WTC11 (cell line): ENCODE data around the gene CA5A. TPM values are rescaled to one million over a fixed set of nuclear protein-coding genes. Genes with fewer than 3 reads are reported as not detected.

ENCODE experiments used
- ATAC-seq: fragments of 200-7000 bp; cut with Tn5 transposase; 2 replicates; pipeline ENCODE4 v1.10.0; 2021; ENCODE audit warnings: mild to moderate bottlenecking, moderate library complexity
- CTCF ChIA-PET: fragments of 300-600 bp; sonication (Branson Sonifier 250); formaldehyde crosslinking; loops from one replicate; lab custom pipeline; 2021; ENCODE audit warnings: antibody characterized with exemption; lab: Charles Lee
- POLR2A ChIA-PET: fragments of 350-600 bp; sonication (Branson Sonifier 250); formaldehyde crosslinking; loops from one replicate; lab custom pipeline; 2021; ENCODE audit warnings: antibody characterized with exemption; lab: Charles Lee
- DNase-seq: peaks from one replicate; pipeline ENCODE4 v3.0.0; 2021; ENCODE audit warnings: low spot score
- H3K27ac Mint-ChIP-seq: 2 replicates; pipeline ENCODE4 v1.8.0; 2021; ENCODE audit warnings: mixed read lengths
- H3K27me3 Mint-ChIP-seq: 2 replicates; pipeline ENCODE4 v1.8.0; 2021; ENCODE audit warnings: low read depth, mild to moderate bottlenecking, moderate library complexity, mixed read lengths
- H3K36me3 Mint-ChIP-seq: 2 replicates; pipeline ENCODE4 v1.8.0; 2021; ENCODE audit warnings: mixed read lengths
- H3K4me1 Mint-ChIP-seq: 2 replicates; pipeline ENCODE4 v1.8.0; 2022; ENCODE audit warnings: mixed read lengths
- H3K4me3 Mint-ChIP-seq: 2 replicates; pipeline ENCODE4 v1.8.0; 2021; ENCODE audit warnings: mild to moderate bottlenecking, moderate library complexity, mixed read lengths
- H3K9me3 Mint-ChIP-seq: 2 replicates; pipeline ENCODE4 v1.8.0; 2021; ENCODE audit warnings: mixed read lengths
- CREB1 ChIP-seq: sonication (generic); formaldehyde crosslinking; IDR thresholded peaks from 2 replicates; pipeline ENCODE4 v1.8.0; 2023; ENCODE audit warnings: mild to moderate bottlenecking, missing genetic modification reagents
- CREM ChIP-seq: sonication (generic); formaldehyde crosslinking; IDR thresholded peaks from 2 replicates; pipeline ENCODE4 v1.8.1; 2022; ENCODE audit warnings: mild to moderate bottlenecking, missing genetic modification reagents, moderate library complexity
- E2F4 ChIP-seq: sonication (generic); formaldehyde crosslinking; IDR thresholded peaks from 2 replicates; pipeline ENCODE4 v1.8.1; 2022; ENCODE audit warnings: low read depth, mild to moderate bottlenecking, moderate library complexity, missing genetic modification reagents, borderline replicate concordance
- ELF4 ChIP-seq: sonication (generic); formaldehyde crosslinking; IDR thresholded peaks from 2 replicates; pipeline ENCODE4 v1.8.1; 2022; ENCODE audit warnings: low read depth, mild to moderate bottlenecking, moderate library complexity, missing genetic modification reagents
- GTF2I ChIP-seq: fragments of 250-450 bp; sonication (Bioruptor Pico); conservative IDR thresholded peaks from 2 replicates; pipeline ENCODE4 v1.4.0; 2021; ENCODE audit warnings: mild to moderate bottlenecking
- HMGA2 ChIP-seq: fragments of 250-450 bp; sonication (Bioruptor Pico); IDR thresholded peaks from 2 replicates; pipeline ENCODE4 v1.4.0; 2021; ENCODE audit warnings: mild to moderate bottlenecking, moderate library complexity
- JAZF1 ChIP-seq: fragments of 250-450 bp; sonication (Bioruptor Pico); IDR thresholded peaks from 2 replicates; pipeline ENCODE4 v1.9.0; 2021; ENCODE audit warnings: moderate library complexity, mild to moderate bottlenecking, inconsistent platforms
- MLX ChIP-seq: sonication (generic); formaldehyde crosslinking; IDR thresholded peaks from 2 replicates; pipeline ENCODE4 v1.8.1; 2023; ENCODE audit warnings: mild to moderate bottlenecking, missing genetic modification reagents, moderate library complexity
- MYBL2 ChIP-seq: sonication (generic); formaldehyde crosslinking; IDR thresholded peaks from 2 replicates; pipeline ENCODE4 v1.8.1; 2023; ENCODE audit warnings: mild to moderate bottlenecking, moderate library complexity, missing genetic modification reagents
- PRDM15 ChIP-seq: sonication (generic); formaldehyde crosslinking; IDR thresholded peaks from 2 replicates; pipeline ENCODE4 v1.8.0; 2022; ENCODE audit warnings: missing genetic modification reagents
- SMAD4 ChIP-seq: sonication (generic); formaldehyde crosslinking; IDR thresholded peaks from 2 replicates; pipeline ENCODE4 v1.8.0; 2022; ENCODE audit warnings: mild to moderate bottlenecking, missing genetic modification reagents
- SOX15 ChIP-seq: fragments of 250-450 bp; sonication (Bioruptor Pico); IDR thresholded peaks from 2 replicates; pipeline ENCODE4 v1.9.0; 2021; ENCODE audit warnings: mild to moderate bottlenecking
- TEAD1 ChIP-seq: sonication (generic); formaldehyde crosslinking; IDR thresholded peaks from 2 replicates; pipeline ENCODE4 v1.8.0; 2022; ENCODE audit warnings: mild to moderate bottlenecking, missing genetic modification reagents
- ZNF232 ChIP-seq: sonication (generic); formaldehyde crosslinking; IDR thresholded peaks from 2 replicates; pipeline ENCODE4 v1.8.0; 2022; ENCODE audit warnings: mild to moderate bottlenecking, missing genetic modification reagents
- ZNF425 ChIP-seq: fragments of 250-450 bp; sonication (Bioruptor Pico); conservative IDR thresholded peaks from 2 replicates; pipeline ENCODE4 v1.9.0; 2021; ENCODE audit warnings: mild to moderate bottlenecking
- ZNF512 ChIP-seq: sonication (generic); formaldehyde crosslinking; IDR thresholded peaks from 2 replicates; pipeline ENCODE4 v1.8.1; 2022; ENCODE audit warnings: missing genetic modification reagents, borderline replicate concordance
- ZSCAN18 ChIP-seq: fragments of 250-450 bp; sonication (Bioruptor Pico); IDR thresholded peaks from 2 replicates; pipeline ENCODE4 v2.1.2; 2022; ENCODE audit warnings: mild to moderate bottlenecking, moderate library complexity
- total RNA-seq: library from RNA; stranded (reverse); gene quantifications from 3 replicates; pipeline ENCODE4 v1.2.3, GENCODE V29; 2021
- TF ChIP-seq, protein P1 (sequence below): fragments of 250-450 bp; sonication (Bioruptor Pico); IDR thresholded peaks from 2 replicates; pipeline ENCODE4 v1.8.0; 2021; ENCODE audit warnings: mild to moderate bottlenecking
- TF ChIP-seq, protein P2 (sequence below): sonication (generic); formaldehyde crosslinking; conservative IDR thresholded peaks from 2 replicates; pipeline ENCODE4 v1.8.1; 2023; ENCODE audit warnings: mild to moderate bottlenecking, low read depth, missing genetic modification reagents, moderate library complexity

The CA5A gene
- total RNA-seq, 1 experiment from 2014 or later: not detected

DNA sequence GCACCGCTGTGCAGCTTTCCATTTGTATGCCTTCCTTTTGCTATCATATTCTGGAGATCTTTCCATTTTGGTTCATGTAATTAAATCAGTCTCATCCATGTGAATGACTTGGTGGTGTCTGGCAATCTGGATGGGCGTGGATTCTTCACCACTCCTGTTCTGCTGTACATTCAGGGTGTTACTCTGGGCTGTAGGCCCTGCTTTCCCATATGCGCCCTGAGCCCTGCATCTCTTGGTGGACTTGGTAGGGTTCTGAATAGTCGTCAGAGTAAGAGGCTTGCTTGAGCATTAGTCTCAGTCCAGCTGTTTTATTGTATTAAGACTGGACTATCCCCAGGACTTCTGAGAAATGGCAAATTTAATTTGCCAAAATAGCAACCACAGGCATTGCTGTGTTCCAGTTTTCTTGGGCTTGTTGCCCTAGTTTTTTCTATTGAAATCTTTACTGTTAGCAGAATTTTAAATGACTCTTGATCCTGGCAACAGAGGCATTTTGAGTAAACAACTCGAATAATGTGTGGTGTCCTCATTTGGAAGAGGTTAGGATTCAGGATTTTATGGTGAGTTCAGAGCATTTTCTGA is 29.8 kb upstream of the CA5A start:
- ChIA-PET CTCF (interaction anchor here (1.2 to 1.5 kb wide), 2 partner anchors 187 to 372 kb away, joined by 3 read pairs; no protein-coding TSS in a partner anchor), POLR2A (no interaction called here)
- ATAC-seq (no peak), DNase-seq (no peak)
- H3K4me3 Mint-ChIP-seq: no peak overlapping the region
- H3K4me1 Mint-ChIP-seq: peaks cover 31% of the 10 kb centered on the region
- TF ChIP-seq PRDM15 (CRISPR knock-in tag): no peak
- no peak for TF ChIP-seq E2F4 (CRISPR knock-in tag)
- TF ChIP-seq ZNF512 (CRISPR knock-in tag): no peak
- no peak for TF ChIP-seq ZSCAN18 (CRISPR knock-in tag)
- TF ChIP-seq ZNF232 (CRISPR knock-in tag): no peak
- no peak for TF ChIP-seq CREB1
- no peak for TF ChIP-seq JAZF1 (CRISPR knock-in tag)
- no peak for TF ChIP-seq ZNF425 (CRISPR knock-in tag)
- TF ChIP-seq, protein P1, sequence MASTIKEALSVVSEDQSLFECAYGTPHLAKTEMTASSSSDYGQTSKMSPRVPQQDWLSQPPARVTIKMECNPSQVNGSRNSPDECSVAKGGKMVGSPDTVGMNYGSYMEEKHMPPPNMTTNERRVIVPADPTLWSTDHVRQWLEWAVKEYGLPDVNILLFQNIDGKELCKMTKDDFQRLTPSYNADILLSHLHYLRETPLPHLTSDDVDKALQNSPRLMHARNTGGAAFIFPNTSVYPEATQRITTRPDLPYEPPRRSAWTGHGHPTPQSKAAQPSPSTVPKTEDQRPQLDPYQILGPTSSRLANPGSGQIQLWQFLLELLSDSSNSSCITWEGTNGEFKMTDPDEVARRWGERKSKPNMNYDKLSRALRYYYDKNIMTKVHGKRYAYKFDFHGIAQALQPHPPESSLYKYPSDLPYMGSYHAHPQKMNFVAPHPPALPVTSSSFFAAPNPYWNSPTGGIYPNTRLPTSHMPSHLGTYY (CRISPR knock-in tag): no peak
- H3K36me3 Mint-ChIP-seq: peaks cover 14% of the 10 kb centered on the region
- no peaks in the 10 kb centered on the region for H3K27me3 Mint-ChIP-seq
- H3K9me3 Mint-ChIP-seq: peaks cover 8% of the 10 kb centered on the region
- H3K27ac Mint-ChIP-seq: peak overlapping the region; percentile 77

DNA sequence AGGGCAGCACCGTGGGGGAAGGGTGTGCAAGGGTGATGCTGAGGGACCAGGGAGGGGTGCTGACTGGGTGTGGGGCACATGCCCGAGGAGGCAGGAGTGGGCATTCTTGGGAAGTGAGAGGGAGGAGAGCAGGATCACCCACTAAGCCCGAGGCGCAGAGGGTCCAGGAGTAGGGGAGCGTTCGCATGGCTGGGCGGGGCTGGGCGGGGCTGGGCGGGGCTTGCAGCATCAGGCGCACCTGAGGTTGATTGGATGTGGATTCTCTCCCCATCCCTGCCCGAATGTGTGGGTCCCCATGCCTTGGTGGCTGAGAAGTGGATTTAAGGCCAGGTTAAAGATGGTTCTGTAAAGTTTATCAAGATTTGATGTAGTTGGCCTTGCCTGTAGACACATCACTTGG is 29.1 kb upstream of the CA5A start:
- Mint-ChIP-seq H3K36me3 (peaks cover 7% of the 10 kb centered on the region), H3K4me3 (no peak overlapping the region), H3K9me3 (peaks cover 3% of the 10 kb centered on the region; the same call in 1 of the 2 replicates), H3K4me1 (peaks cover 31% of the 10 kb centered on the region), H3K27me3 (no peaks in the 10 kb centered on the region), H3K27ac (no peak overlapping the region; the same call in 1 of the 2 replicates)
- DNase-seq: no peak
- ChIA-PET POLR2A (no interaction called here), CTCF (no interaction called here)
- ATAC-seq: peak; percentile 77
- TF ChIP-seq CREM (CRISPR knock-in tag) (no peak), SOX15 (CRISPR knock-in tag) (no peak), ELF4 (CRISPR knock-in tag) (no peak), SMAD4 (no peak), GTF2I (CRISPR knock-in tag) (no peak), MLX (CRISPR knock-in tag) (no peak), HMGA2 (CRISPR knock-in tag) (no peak), TEAD1 (CRISPR knock-in tag) (no peak), MYBL2 (CRISPR knock-in tag) (no peak)
- TF ChIP-seq, protein P2, sequence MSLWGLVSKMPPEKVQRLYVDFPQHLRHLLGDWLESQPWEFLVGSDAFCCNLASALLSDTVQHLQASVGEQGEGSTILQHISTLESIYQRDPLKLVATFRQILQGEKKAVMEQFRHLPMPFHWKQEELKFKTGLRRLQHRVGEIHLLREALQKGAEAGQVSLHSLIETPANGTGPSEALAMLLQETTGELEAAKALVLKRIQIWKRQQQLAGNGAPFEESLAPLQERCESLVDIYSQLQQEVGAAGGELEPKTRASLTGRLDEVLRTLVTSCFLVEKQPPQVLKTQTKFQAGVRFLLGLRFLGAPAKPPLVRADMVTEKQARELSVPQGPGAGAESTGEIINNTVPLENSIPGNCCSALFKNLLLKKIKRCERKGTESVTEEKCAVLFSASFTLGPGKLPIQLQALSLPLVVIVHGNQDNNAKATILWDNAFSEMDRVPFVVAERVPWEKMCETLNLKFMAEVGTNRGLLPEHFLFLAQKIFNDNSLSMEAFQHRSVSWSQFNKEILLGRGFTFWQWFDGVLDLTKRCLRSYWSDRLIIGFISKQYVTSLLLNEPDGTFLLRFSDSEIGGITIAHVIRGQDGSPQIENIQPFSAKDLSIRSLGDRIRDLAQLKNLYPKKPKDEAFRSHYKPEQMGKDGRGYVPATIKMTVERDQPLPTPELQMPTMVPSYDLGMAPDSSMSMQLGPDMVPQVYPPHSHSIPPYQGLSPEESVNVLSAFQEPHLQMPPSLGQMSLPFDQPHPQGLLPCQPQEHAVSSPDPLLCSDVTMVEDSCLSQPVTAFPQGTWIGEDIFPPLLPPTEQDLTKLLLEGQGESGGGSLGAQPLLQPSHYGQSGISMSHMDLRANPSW (CRISPR knock-in tag): no peak
